ENCODE measurements around the gene ROCK1.

DNA sequence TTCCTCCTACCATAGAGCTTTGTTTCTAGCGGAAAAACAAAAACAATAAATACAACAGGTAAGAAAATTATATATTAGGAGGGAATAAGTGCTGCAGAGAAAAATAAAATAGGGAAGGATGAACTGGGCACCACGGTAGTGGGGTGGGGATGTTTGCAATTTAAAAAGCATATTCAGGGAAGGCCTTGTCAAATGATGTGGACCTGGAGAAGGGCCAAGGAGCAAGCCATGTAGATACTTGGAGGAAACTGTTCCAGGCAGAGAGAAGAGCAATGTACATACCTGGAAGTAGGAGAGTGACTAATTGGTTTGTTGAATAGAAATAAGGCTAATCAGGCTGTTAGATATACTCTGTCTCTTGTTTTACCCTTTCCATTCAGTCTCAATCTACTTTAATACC is 136.5 kb downstream of the ROCK1 start:
- TF ChIP-seq, protein P1, sequence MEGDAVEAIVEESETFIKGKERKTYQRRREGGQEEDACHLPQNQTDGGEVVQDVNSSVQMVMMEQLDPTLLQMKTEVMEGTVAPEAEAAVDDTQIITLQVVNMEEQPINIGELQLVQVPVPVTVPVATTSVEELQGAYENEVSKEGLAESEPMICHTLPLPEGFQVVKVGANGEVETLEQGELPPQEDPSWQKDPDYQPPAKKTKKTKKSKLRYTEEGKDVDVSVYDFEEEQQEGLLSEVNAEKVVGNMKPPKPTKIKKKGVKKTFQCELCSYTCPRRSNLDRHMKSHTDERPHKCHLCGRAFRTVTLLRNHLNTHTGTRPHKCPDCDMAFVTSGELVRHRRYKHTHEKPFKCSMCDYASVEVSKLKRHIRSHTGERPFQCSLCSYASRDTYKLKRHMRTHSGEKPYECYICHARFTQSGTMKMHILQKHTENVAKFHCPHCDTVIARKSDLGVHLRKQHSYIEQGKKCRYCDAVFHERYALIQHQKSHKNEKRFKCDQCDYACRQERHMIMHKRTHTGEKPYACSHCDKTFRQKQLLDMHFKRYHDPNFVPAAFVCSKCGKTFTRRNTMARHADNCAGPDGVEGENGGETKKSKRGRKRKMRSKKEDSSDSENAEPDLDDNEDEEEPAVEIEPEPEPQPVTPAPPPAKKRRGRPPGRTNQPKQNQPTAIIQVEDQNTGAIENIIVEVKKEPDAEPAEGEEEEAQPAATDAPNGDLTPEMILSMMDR (IDR thresholded peaks at IDR 0.05), result no peak
- TF ChIP-seq EZH2 (IDR thresholded peaks at IDR 0.05; ENCODE audit: borderline replicate concordance, insufficient read depth, low read depth, low read length, poor library complexity, severe bottlenecking), result no peak
